ENCODE results near the gene DRD4. TPM values are rescaled to one million over a fixed set of nuclear protein-coding genes. Genes with fewer than 3 reads are reported as not detected.

The DRD4 gene
- total and polyA plus RNA-seq, 9 of the 15 experiments (the other 6 are each of a cell fraction or from before 2014, with no cell fraction given) = 0.04 to 0.95 (median 0.21) TPM; not detected in 5

- H3K79me2 ChIP-seq (ENCODE audit: control insufficient read depth, insufficient read depth, low read length) = peaks cover 3% of the 10 kb centered on the region; the same call in 1 of the 3 replicates
- no peak overlapping the region for H3K4me3 ChIP-seq
- H3K9ac ChIP-seq (ENCODE audit: insufficient read depth in 1 of 2, low read depth in 2 of 2, low read length in 2 of 2) = no peak overlapping the region; a peak in 1 of 4 replicates
- H2AFZ ChIP-seq (ENCODE audit: low read depth, low read length) = no peak overlapping the region
- H3K27me3 ChIP-seq (ENCODE audit: control insufficient read depth in 2 of 2, insufficient read depth in 2 of 2, low read length in 2 of 2) = no peaks in the 10 kb centered on the region
- in situ Hi-C loops (cut with MboI) (no loop called here), intact Hi-C loops (cut with micrococcal nuclease) (no loop called here)
- H3K4me2 ChIP-seq (ENCODE audit: insufficient read depth, low read length) = no peak overlapping the region
- ChIA-PET POLR2A (interaction anchor here (0.6 to 1.4 kb wide), 7 partner anchors 11 to 100 kb away, joined by 3 to 5 read pairs (median 3); partner anchors contain the start of gene TALDO1), CTCF (ENCODE audit: low intra/inter-chr PET ratio) (no interaction called here)
- FAIRE-seq (no peak), ATAC-seq (no peak), DNase-seq (ENCODE audit: extremely low read depth in 1 of 4, low spot score in 3 of 4) (peak in 1 of 4 experiments; percentile 7)
- no peaks in the 10 kb centered on the region for H4K20me1 ChIP-seq (replicated peaks; ENCODE audit: control insufficient read depth, insufficient read depth, low read length)
- peaks cover 83% of the 10 kb centered on the region; the same call in 2 of the 3 replicates for H3K36me3 ChIP-seq (ENCODE audit: control insufficient read depth, insufficient read depth, low read length)
- 94% methylated on average over 12 of the region's 14 CpGs for whole genome bisulfite sequencing (ENCODE audit: insufficient coverage, low coverage, missing lambda C conversion rate)
- H3K4me1 ChIP-seq (replicated peaks in 1 of 2; ENCODE audit: control insufficient read depth in 2 of 2, insufficient read depth in 2 of 2, low read length in 2 of 2) = peaks cover 0 to 22% of the 10 kb centered on the region in 2 experiments; a peak in 1 of 5 replicates
- no peaks in the 10 kb centered on the region for H3K9me3 ChIP-seq (replicated peaks; ENCODE audit: control insufficient read depth, insufficient read depth, low read depth, low read length)
- BruUV-seq (replicated peaks) = no TSS peak
- H3K9me1 ChIP-seq (ENCODE audit: control insufficient read depth, insufficient read depth, low read length) = no peaks in the 10 kb centered on the region
- H3K27ac ChIP-seq (ENCODE audit: extremely low read depth, low read depth, low read length) = no peak overlapping the region
- TF ChIP-seq ZNF12 (CRISPR knock-in tag; IDR thresholded peaks at IDR 0.05) (no peak), NKRF (IDR thresholded peaks at IDR 0.05; ENCODE audit: borderline replicate concordance) (no peak), ZNF436 (CRISPR knock-in tag; IDR thresholded peaks at IDR 0.05) (no peak), LARP7 (IDR thresholded peaks at IDR 0.05) (no peak), RNF2 (IDR thresholded peaks at IDR 0.05) (no peak), ZNF644 (tag; IDR thresholded peaks at IDR 0.05; ENCODE audit: low read depth) (no peak), WHSC1 (IDR thresholded peaks at IDR 0.05; ENCODE audit: low read length) (no peak), NFATC3 (IDR thresholded peaks at IDR 0.05) (no peak), BACH1 (tag; IDR thresholded peaks at IDR 0.05) (no peak), POLR2AphosphoS2 (IDR thresholded peaks at IDR 0.05; ENCODE audit: low read length) (no peak), ZMIZ1 (IDR thresholded peaks at IDR 0.05; ENCODE audit: low read depth in 2 of 2, low read length in 2 of 2) (no peak), ZNF444 (CRISPR knock-in tag; IDR thresholded peaks at IDR 0.05) (no peak), CBFA2T2 (conservative IDR thresholded peaks at IDR 0.05) (no peak), RHOXF2B (CRISPR knock-in tag; conservative IDR thresholded peaks at IDR 0.05) (no peak), MCM2 (IDR thresholded peaks at IDR 0.05; ENCODE audit: low read depth) (no peak)
These were observed 19.4 kb downstream of the DRD4 start for GRCh38 chr11:656426-656825.
